GM19455 (cell line): ENCODE results near the gene CXCL9.
"Not testable (repeated sequence)": the region's sequence is repeated elsewhere in the genome, so short reads cannot be mapped to it uniquely, and the experiment has no call there.

Source experiments
- ATAC-seq: cut with Tn5 transposase; IDR thresholded peaks from one replicate; pipeline ENCODE4 v1.9.1; 2021; ENCODE audit not compliant: unreplicated experiment

CXCL9 gene

GRCh38 chr4:76007089-76007862, at the start of gene CXCL9:
Gene CXCL9 (minus strand): TSS chr4:76007509. CDS start chr4:76007449, 60 bp downstream.
- ATAC-seq = no peak

GRCh38 chr4:76055421-76055820, 48.1 kb upstream of the CXCL9 start:
- no peak for ATAC-seq

GRCh38 chr4:76055016-76055415, 47.7 kb upstream of the CXCL9 start:
- peak; percentile 98 for ATAC-seq

GRCh38 chr4:76053730-76054129, 46.4 kb upstream of the CXCL9 start:
- no peak for ATAC-seq

- ATAC-seq = not testable (repeated sequence)
Observed at GRCh38 chr4:76050560-76051050, 43.3 kb upstream of the CXCL9 start.

- ATAC-seq = not testable (repeated sequence)
Observed at GRCh38 chr4:76049860-76050416, 42.6 kb upstream of the CXCL9 start.

GRCh38 chr4:76044686-76045085, 37.4 kb upstream of the CXCL9 start:
- ATAC-seq = not testable (repeated sequence)

GRCh38 chr4:76043306-76043705, 36.0 kb upstream of the CXCL9 start:
- not testable (repeated sequence) for ATAC-seq

GRCh38 chr4:76042241-76042998, 35.1 kb upstream of the CXCL9 start:
- not testable (repeated sequence) for ATAC-seq

GRCh38 chr4:76036855-76037254, 29.5 kb upstream of the CXCL9 start:
- no peak for ATAC-seq

- no peak for ATAC-seq
Observed at GRCh38 chr4:76035799-76036380, 28.6 kb upstream of the CXCL9 start, which contains the start of gene CXCL11. Gene CXCL11 (minus strand): TSS chr4:76036070. CDS start chr4:76035987, 83 bp downstream.

- ATAC-seq = no peak
Observed at GRCh38 chr4:76035141-76035540, 27.8 kb upstream of the CXCL9 start.

GRCh38 chr4:76029300-76029699, 22.0 kb upstream of the CXCL9 start:
- no peak for ATAC-seq

GRCh38 chr4:76028350-76028765, 21.0 kb upstream of the CXCL9 start:
- no peak for ATAC-seq

GRCh38 chr4:76024065-76024464, 16.8 kb upstream of the CXCL9 start:
- ATAC-seq = no peak

- ATAC-seq = no peak
Observed at GRCh38 chr4:76023389-76023788, 16.1 kb upstream of the CXCL9 start, which contains the start of gene CXCL10. Gene CXCL10 (minus strand): TSS chr4:76023497. CDS start chr4:76023431, 66 bp downstream.

- no peak for ATAC-seq
Observed at GRCh38 chr4:76022677-76023076, 15.4 kb upstream of the CXCL9 start.

- no peak for ATAC-seq
Observed at GRCh38 chr4:76022031-76022430, 14.7 kb upstream of the CXCL9 start.

- ATAC-seq = no peak
Observed at GRCh38 chr4:76017056-76017686, 9.9 kb upstream of the CXCL9 start.

- ATAC-seq = peak; percentile 66
Observed at GRCh38 chr4:76016393-76016792, 9.1 kb upstream of the CXCL9 start.

GRCh38 chr4:76013540-76013939, 6.2 kb upstream of the CXCL9 start:
- no peak for ATAC-seq
